Raji (cell line): ENCODE data around the gene EPX.

Experiments
- POLR2A ChIP-seq: IDR thresholded peaks from 2 replicates; pipeline ENCODE4 v1.6.1; 2011; ENCODE audit warnings: low read depth, low read length, control low read depth; ENCODE audit not compliant: insufficient read depth

The EPX gene

GRCh38 chr17:58249270-58250133, 57.0 kb downstream of the EPX start:
- no peak for TF ChIP-seq POLR2A

GRCh38 chr17:58250344-58251011, 58.0 kb downstream of the EPX start:
- TF ChIP-seq POLR2A: no peak

GRCh38 chr17:58252141-58252540, 59.6 kb downstream of the EPX start:
- no peak for TF ChIP-seq POLR2A

- no peak for TF ChIP-seq POLR2A
Measured at GRCh38 chr17:58253082-58253481, 60.6 kb downstream of the EPX start.
